ENCODE measurements around the gene CCNL2.

Gene CCNL2

GRCh38 chr1:1360506-1361169 lies 38.5 kb downstream of the CCNL2 start:
- DNase-seq (ENCODE audit: low read depth): peak; percentile 68
- no peak overlapping the region for H3K4me3 ChIP-seq (ENCODE audit: low read depth, low read length)

GRCh38 chr1:1359664-1360468 lies 39.3 kb downstream of the CCNL2 start:
- no peak overlapping the region for H3K4me3 ChIP-seq (ENCODE audit: low read depth, low read length)
- no peak for DNase-seq (ENCODE audit: low read depth)

- H3K4me3 ChIP-seq (ENCODE audit: low read depth, low read length): peak overlapping the region; percentile 80
- no peak for DNase-seq (ENCODE audit: low read depth)
Measured at GRCh38 chr1:1359308-1359663, 39.8 kb downstream of the CCNL2 start.

- H3K4me3 ChIP-seq (ENCODE audit: low read depth, low read length): peak within 1 kb of the TSS; percentile 80
- peak; percentile 41 for DNase-seq (ENCODE audit: low read depth)
Measured at GRCh38 chr1:1358433-1359271, 40.5 kb downstream of the CCNL2 start, which contains the start of gene MXRA8. Gene MXRA8, minus strand, starts transcription at chr1:1358555. Its CDS starts 51 bp downstream, at chr1:1358504.

- DNase-seq (ENCODE audit: low read depth): no peak
- peak overlapping the region; percentile 80 for H3K4me3 ChIP-seq (ENCODE audit: low read depth, low read length)
Measured at GRCh38 chr1:1357871-1358432, 41.2 kb downstream of the CCNL2 start.

DNA sequence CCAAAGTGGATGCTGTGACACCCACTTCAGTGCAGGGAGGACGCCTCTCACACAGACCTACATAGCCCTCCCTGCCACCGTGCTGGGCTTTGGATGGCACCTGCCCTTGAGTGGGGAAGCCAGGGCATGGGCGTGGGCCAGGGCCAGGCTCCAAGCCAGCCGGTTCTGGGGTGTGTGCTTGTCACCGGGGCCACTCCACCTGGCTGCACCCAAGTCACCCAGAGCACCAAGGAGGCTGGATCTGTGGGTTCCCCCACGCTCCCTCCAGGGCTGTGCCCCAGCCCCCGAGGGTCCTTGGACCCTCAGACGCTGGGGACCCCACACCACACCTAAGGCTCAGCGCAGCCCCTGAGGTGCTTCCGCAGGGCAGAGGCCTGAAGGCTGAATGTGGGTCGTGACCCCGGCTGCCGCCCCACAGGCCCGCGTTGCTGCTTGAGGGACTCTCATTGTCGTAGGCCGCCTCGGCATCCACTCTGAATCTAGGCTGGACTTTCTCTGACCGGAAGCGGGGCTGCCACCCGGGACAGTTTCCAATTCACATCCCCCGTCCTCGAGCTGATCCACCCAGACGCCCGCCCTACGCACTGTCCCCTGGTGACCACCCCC lies 42.2 kb downstream of the CCNL2 start:
- peak overlapping the region; percentile 80 for H3K4me3 ChIP-seq (ENCODE audit: low read depth, low read length)
- no peak for DNase-seq (ENCODE audit: low read depth)

GRCh38 chr1:1356166-1356795 lies 42.9 kb downstream of the CCNL2 start:
- no peak for DNase-seq (ENCODE audit: low read depth)
- peak overlapping the region; percentile 80 for H3K4me3 ChIP-seq (ENCODE audit: low read depth, low read length)

- no peak for DNase-seq (ENCODE audit: low read depth)
Measured at GRCh38 chr1:1355416-1355815, 43.7 kb downstream of the CCNL2 start.

GRCh38 chr1:1354271-1355247 lies 44.6 kb downstream of the CCNL2 start:
- DNase-seq (ENCODE audit: low read depth): no peak
- no peak overlapping the region for H3K4me3 ChIP-seq (ENCODE audit: low read depth, low read length)

More at GRCh38 chr1:1355416-1355815, 43.7 kb downstream of the CCNL2 start:
- peak overlapping the region; percentile 80 for H3K4me3 ChIP-seq (ENCODE audit: low read depth, low read length)

GRCh38 chr1:1353389-1354151 lies 45.6 kb downstream of the CCNL2 start:
- no peak for DNase-seq (ENCODE audit: low read depth)
- no peak overlapping the region for H3K4me3 ChIP-seq (ENCODE audit: low read depth, low read length)

DNA sequence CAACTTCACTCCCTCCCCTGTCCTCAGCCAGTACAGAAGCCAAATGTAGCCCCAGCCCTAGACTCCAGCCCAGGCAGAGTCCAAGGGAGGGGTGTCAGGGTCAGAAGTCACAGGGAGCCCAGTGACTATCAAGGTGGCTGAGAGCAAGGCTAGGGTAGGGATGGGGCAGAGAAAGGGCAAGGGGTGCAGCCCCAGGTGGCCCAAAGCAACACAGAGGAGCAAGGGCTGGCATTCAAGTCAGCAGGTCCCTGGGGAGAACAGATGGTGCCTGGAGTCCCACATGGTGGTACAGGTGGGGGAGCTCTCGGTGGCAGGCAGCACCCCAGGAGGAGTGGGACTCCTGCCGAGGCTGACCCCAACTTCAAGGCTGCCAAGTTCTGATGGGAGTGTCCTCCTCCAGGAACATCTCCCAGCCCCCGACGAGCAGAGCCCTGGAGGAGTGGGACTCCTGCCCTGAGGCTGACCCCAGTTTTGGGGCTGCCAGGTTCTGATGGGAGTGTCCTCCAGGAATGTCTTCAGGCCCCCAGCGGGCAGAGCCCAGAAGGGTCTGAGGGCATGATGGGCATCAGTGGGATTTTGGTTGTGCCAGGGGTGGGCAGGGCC lies 46.2 kb downstream of the CCNL2 start:
- no peak overlapping the region for H3K4me3 ChIP-seq (ENCODE audit: low read depth, low read length)
- no peak for DNase-seq (ENCODE audit: low read depth)

DNA sequence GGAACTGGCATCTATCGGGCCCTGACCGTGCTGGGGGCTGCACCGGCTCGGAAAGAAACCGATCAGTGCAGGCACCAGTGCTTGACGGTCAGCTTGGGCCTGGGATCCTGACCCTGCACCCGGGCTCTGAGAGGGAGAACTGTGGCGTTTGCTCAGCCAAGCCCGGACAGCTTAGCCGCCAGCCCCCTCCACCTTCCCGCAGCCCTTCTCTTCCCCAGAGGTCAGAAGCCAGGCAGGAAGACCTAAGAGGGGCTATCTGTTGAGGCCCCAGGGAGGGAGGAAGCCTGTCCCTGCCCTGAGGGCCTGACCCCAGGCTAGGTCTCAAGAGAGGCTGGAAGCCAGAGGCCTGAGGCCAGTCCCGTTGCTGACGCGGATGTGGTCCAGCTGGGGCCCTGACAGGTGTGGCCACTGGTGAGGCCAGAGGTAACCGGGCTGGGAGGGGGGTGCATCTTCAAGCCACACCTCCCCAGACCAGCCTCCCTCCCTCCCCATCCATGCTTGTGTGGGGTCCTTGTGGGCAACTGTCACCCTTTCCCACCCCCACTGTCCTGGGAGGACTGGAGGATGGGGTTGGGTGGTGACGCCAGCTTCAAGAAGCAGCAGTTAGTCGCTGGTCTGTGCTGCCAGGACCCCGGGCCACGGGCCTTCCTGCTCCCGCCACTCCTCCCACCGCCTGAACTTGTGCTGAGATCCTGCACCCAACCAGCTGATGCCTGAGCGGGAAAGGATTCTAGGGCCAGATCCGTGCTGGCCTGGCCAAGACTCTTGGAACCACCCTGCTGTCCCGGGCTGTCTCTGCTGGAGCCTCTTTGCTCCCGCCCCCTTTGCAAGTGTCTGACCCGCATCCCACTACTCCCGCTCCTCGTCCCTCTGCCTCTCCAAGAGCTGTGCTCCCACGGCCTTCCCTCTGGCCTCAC lies 47.4 kb downstream of the CCNL2 start:
- DNase-seq (ENCODE audit: low read depth): no peak
- peak overlapping the region; percentile 7 for H3K4me3 ChIP-seq (ENCODE audit: low read depth, low read length)

- peak within 1 kb of the TSS; percentile 72 for H3K4me3 ChIP-seq (ENCODE audit: low read depth, low read length)
- no peak for DNase-seq (ENCODE audit: low read depth)
Measured at GRCh38 chr1:1349256-1350012, 49.7 kb downstream of the CCNL2 start, which contains the start of gene DVL1. Gene DVL1, minus strand, starts transcription at chr1:1349418. Its CDS starts 353 bp downstream, at chr1:1349065.

DNA sequence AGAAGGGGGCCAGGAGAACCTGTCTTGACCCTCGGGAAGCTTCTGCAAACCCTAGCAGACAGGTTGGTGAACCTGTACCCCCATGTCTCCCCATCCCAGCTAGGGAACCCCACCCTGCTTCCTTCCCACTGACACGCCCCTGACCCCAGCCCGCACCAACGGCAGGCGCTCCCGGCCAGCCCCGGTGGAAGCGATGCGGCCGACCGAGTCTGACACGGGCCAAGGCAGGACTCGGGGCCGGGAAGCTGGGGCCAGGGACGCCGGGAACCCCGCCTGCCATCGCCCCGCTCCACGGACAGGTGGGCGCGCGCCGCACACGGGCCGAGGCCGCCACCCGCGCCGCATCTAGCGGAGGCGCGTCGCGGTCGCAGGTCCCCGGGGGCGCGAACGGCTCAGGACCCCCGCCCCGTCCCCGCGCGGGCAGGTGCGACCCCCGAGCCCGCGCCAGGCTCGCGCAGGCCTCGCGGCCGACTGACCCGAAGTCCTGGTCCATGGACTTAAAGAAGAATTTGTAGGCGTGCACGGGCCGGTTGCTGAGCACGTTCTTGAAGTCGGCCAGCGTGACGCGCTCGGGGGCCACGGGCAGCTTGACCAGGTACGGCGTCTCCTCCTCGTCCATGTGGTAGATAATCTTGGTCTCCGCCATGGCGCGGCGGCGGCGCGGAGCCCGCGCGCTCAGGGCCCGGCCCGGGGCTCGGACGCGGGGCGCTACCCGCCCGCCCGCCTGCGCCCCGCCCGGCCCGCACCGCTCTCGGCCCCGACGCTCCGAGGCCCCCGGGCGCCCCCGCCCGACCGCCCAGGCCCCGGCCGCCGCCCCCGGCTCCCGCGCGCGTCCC lies 50.5 kb downstream of the CCNL2 start:
- no peak for DNase-seq (ENCODE audit: low read depth)
- peak overlapping the region; percentile 72 for H3K4me3 ChIP-seq (ENCODE audit: low read depth, low read length)
